ENCODE data around the gene ADCY2. TPM values are rescaled to one million over a fixed set of nuclear protein-coding genes. Genes with fewer than 3 reads are reported as not detected.

The ADCY2 gene
- total and polyA plus RNA-seq, 9 of the 15 experiments (the other 6 are each of a cell fraction or from before 2014, with no cell fraction given) = 0.01 to 0.15 (median 0.03) TPM; not detected in 5

- Histone ChIP-seq H3K9me3 (replicated peaks; ENCODE audit: control insufficient read depth, insufficient read depth, low read depth, low read length) (no peaks in the 10 kb centered on the region), H4K20me1 (replicated peaks; ENCODE audit: control insufficient read depth, insufficient read depth, low read length) (no peaks in the 10 kb centered on the region), H3K4me1 (replicated peaks in 1 of 2; ENCODE audit: control insufficient read depth in 2 of 2, insufficient read depth in 2 of 2, low read length in 2 of 2) (no peaks in the 10 kb centered on the region), H3K4me2 (ENCODE audit: insufficient read depth, low read length) (no peak overlapping the region), H3K36me3 (ENCODE audit: control insufficient read depth, insufficient read depth, low read length) (no peaks in the 10 kb centered on the region), H3K27ac (ENCODE audit: extremely low read depth, low read depth, low read length) (no peak overlapping the region), H3K9me1 (ENCODE audit: control insufficient read depth, insufficient read depth, low read length) (no peaks in the 10 kb centered on the region), H3K27me3 (ENCODE audit: control insufficient read depth in 2 of 2, insufficient read depth in 2 of 2, low read length in 2 of 2) (no peaks in the 10 kb centered on the region; a peak in 1 of 5 replicates), H3K9ac (ENCODE audit: insufficient read depth in 1 of 2, low read depth in 2 of 2, low read length in 2 of 2) (no peak overlapping the region), H2AFZ (ENCODE audit: low read depth, low read length) (no peak overlapping the region), H3K79me2 (ENCODE audit: control insufficient read depth, insufficient read depth, low read length) (no peaks in the 10 kb centered on the region), H3K4me3 (no peak overlapping the region)
- CTCF ChIA-PET (ENCODE audit: low intra/inter-chr PET ratio) = no interaction called here
- intact Hi-C loops (cut with micrococcal nuclease) (no loop called here), in situ Hi-C loops (cut with MboI) (no loop called here)
- POLR2A ChIA-PET = interaction anchor here (0.7 kb wide), 1 partner anchor 34 kb away, joined by 3 read pairs; no protein-coding TSS in a partner anchor
- DNase-seq (ENCODE audit: extremely low read depth in 1 of 4, low spot score in 3 of 4) (no peak), ATAC-seq (no peak), FAIRE-seq (no peak)
- BruUV-seq (replicated peaks) = no TSS peak
- under 1% methylated on average over 6 of the region's 6 CpGs for WGBS (ENCODE audit: insufficient coverage, low coverage, missing lambda C conversion rate)
- no peak for TF ChIP-seq THRAP3 (IDR thresholded peaks at IDR 0.05; ENCODE audit: borderline replicate concordance)
- no peak for TF ChIP-seq BCOR (IDR thresholded peaks at IDR 0.05)
- TF ChIP-seq CEBPB (tag; IDR thresholded peaks at IDR 0.05) = no peak
- TF ChIP-seq CREB1 (IDR thresholded peaks at IDR 0.05) = no peak
- no peak for TF ChIP-seq CREB1 (CRISPR knock-in tag; IDR thresholded peaks at IDR 0.05)
- TF ChIP-seq NFRKB (IDR thresholded peaks at IDR 0.05; ENCODE audit: low read depth) = no peak
- TF ChIP-seq XRCC3 (IDR thresholded peaks at IDR 0.05) = no peak
- no peak for TF ChIP-seq C11orf30 (IDR thresholded peaks at IDR 0.05; ENCODE audit: low read depth)
- TF ChIP-seq SP2 (IDR thresholded peaks at IDR 0.05; ENCODE audit: extremely low read depth, low read depth, low read length, poor library complexity, severe bottlenecking) = no peak
- no peak for TF ChIP-seq ASH1L (IDR thresholded peaks at IDR 0.05; ENCODE audit: borderline replicate concordance, low read depth, partially characterized antibody)
- TF ChIP-seq ATF2 (CRISPR knock-in tag; IDR thresholded peaks at IDR 0.05) = no peak
- TF ChIP-seq CC2D1A (IDR thresholded peaks at IDR 0.05) = no peak
- TF ChIP-seq HMGXB4 (CRISPR knock-in tag; IDR thresholded peaks at IDR 0.05) = no peak
- TF ChIP-seq, protein P1, sequence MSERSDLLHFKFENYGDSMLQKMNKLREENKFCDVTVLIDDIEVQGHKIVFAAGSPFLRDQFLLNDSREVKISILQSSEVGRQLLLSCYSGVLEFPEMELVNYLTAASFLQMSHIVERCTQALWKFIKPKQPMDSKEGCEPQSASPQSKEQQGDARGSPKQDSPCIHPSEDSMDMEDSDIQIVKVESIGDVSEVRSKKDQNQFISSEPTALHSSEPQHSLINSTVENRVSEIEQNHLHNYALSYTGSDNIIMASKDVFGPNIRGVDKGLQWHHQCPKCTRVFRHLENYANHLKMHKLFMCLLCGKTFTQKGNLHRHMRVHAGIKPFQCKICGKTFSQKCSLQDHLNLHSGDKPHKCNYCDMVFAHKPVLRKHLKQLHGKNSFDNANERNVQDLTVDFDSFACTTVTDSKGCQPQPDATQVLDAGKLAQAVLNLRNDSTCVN (CRISPR knock-in tag; IDR thresholded peaks at IDR 0.05) = no peak
- no peak for TF ChIP-seq BCL6 (CRISPR knock-in tag; IDR thresholded peaks at IDR 0.05)
- TF ChIP-seq MAFK (IDR thresholded peaks at IDR 0.05; ENCODE audit: low read length) = no peak
- no peak for TF ChIP-seq CBFA2T3 (IDR thresholded peaks at IDR 0.05)
- TF ChIP-seq, protein P2, sequence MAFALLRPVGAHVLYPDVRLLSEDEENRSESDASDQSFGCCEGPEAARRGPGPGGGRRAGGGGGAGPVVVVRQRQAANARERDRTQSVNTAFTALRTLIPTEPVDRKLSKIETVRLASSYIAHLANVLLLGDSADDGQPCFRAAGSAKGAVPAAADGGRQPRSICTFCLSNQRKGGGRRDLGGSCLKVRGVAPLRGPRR (CRISPR knock-in tag; IDR thresholded peaks at IDR 0.05) = no peak
These were observed 201.2 kb downstream of the ADCY2 start for GRCh38 chr5:7597059-7597642.

All from K562 (cell line).